ENCODE data around the gene SGK1.
"Not testable (repeated sequence)": the region's sequence is repeated elsewhere in the genome, so short reads cannot be mapped to it uniquely, and the experiment has no call there.

SGK1 gene

GRCh38 chr6:134195164-134195906 lies 122.6 kb downstream of the SGK1 start:
- TF ChIP-seq CTCF (IDR thresholded peaks at IDR 0.05; ENCODE audit: control extremely low read depth, extremely low read depth, low read depth, missing control alignments) = no peak
- POLR2A ChIA-PET = interaction anchor here (0.6 kb wide), 1 partner anchor 157 kb away, joined by 3 read pairs; no protein-coding TSS in a partner anchor

GRCh38 chr6:134193536-134194498 lies 124.1 kb downstream of the SGK1 start:
- ChIA-PET CTCF (interaction anchor here (0.8 to 3.2 kb wide), 6 partner anchors 10 to 747 kb away, joined by 3 to 9 read pairs (median 4); no protein-coding TSS in a partner anchor), POLR2A (no interaction called here)
- DNase-seq (ENCODE audit: extremely low spot score) = no peak
- TF ChIP-seq CTCF (IDR thresholded peaks at IDR 0.05; ENCODE audit: control extremely low read depth, extremely low read depth, low read depth, missing control alignments) = no peak

More at GRCh38 chr6:134195164-134195906, 122.6 kb downstream of the SGK1 start:
- CTCF ChIA-PET = interaction anchor here (0.9 to 3.2 kb wide), 8 partner anchors 12 to 745 kb away, joined by 3 to 9 read pairs (median 4); no protein-coding TSS in a partner anchor
- no peak for DNase-seq (ENCODE audit: extremely low spot score)

- DNase-seq (ENCODE audit: extremely low spot score); CTCF ChIA-PET; POLR2A ChIA-PET: not testable (repeated sequence)
Measured at GRCh38 chr6:134192609-134193008, 125.3 kb downstream of the SGK1 start.

- ChIA-PET CTCF (interaction anchor here (1.0 to 2.0 kb wide), 2 partner anchors 12 to 450 kb away, joined by 3 to 5 read pairs; no protein-coding TSS in a partner anchor), POLR2A (no interaction called here)
- no peak for TF ChIP-seq CTCF (IDR thresholded peaks at IDR 0.05; ENCODE audit: control extremely low read depth, extremely low read depth, low read depth, missing control alignments)
- no peak for DNase-seq (ENCODE audit: extremely low spot score)
Measured at GRCh38 chr6:134190883-134191282, 127.0 kb downstream of the SGK1 start.

- no peak for DNase-seq (ENCODE audit: extremely low spot score)
- TF ChIP-seq CTCF (IDR thresholded peaks at IDR 0.05; ENCODE audit: control extremely low read depth, extremely low read depth, low read depth, missing control alignments) = no peak
- CTCF ChIA-PET = interaction anchor here (1.6 kb wide), 1 partner anchor 9 kb away, joined by 9 read pairs; no protein-coding TSS in a partner anchor
- POLR2A ChIA-PET = no interaction called here
Measured at GRCh38 chr6:134187751-134188150, 130.2 kb downstream of the SGK1 start.

GRCh38 chr6:134187154-134187553 lies 130.8 kb downstream of the SGK1 start:
- CTCF ChIA-PET = no interaction called here
- no peak for DNase-seq (ENCODE audit: extremely low spot score)
- POLR2A ChIA-PET = no interaction called here
- TF ChIP-seq CTCF (IDR thresholded peaks at IDR 0.05; ENCODE audit: control extremely low read depth, extremely low read depth, low read depth, missing control alignments) = no peak
